HG03175 (cell line): ENCODE data around the gene EMID1.
"Not testable (repeated sequence)": the region's sequence is repeated elsewhere in the genome, so short reads cannot be mapped to it uniquely, and the experiment has no call there.

Experiments used
- ATAC-seq: cut with Tn5 transposase; IDR thresholded peaks from one replicate; pipeline ENCODE4 v1.9.1; 2021; ENCODE audit warnings: mild to moderate bottlenecking, moderate library complexity; ENCODE audit not compliant: unreplicated experiment

The EMID1 gene

DNA sequence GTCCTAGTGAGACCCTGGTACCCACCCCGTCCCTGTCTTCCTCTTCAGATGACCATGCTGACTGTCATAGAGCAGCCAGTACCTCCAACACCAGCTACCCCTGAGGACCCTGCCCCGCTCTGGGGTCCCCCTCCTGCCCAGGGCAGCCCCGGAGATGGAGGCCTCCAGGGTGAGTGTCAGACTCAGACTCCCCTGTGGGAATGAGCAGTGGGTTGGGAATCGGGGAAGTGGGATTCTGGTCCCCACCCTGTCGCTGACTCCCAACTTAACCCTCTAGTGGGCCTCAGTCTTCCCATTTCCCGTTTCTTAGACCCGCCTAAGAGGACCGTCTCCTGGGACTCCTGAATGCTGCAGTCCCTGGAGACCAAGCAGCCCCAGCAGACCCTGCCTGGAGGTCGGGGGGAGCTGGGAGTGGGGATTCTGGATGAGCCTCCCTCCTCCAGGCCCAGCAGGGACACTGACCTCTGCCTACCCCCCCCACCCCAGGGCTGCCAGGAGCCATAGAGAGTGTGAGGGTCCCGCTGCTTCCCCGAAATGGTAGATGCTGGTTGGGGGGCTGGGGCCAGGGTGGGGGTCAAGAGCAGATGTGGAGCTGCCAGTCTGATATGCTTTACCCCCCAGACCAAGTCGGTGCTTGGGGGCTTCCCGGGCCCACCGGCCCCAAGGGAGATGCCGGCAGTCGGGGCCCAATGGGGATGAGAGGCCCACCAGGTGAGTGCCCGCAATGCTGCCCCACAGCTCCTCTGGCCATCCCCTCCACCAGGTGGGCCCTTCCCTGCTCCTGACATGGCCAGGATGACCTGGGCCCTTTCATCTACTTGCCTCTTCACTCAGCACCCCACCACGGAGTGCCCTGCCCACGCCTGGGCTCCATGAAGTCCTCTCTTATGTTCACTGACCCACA is 25.5 kb downstream of the EMID1 start:
- no peak for ATAC-seq

DNA sequence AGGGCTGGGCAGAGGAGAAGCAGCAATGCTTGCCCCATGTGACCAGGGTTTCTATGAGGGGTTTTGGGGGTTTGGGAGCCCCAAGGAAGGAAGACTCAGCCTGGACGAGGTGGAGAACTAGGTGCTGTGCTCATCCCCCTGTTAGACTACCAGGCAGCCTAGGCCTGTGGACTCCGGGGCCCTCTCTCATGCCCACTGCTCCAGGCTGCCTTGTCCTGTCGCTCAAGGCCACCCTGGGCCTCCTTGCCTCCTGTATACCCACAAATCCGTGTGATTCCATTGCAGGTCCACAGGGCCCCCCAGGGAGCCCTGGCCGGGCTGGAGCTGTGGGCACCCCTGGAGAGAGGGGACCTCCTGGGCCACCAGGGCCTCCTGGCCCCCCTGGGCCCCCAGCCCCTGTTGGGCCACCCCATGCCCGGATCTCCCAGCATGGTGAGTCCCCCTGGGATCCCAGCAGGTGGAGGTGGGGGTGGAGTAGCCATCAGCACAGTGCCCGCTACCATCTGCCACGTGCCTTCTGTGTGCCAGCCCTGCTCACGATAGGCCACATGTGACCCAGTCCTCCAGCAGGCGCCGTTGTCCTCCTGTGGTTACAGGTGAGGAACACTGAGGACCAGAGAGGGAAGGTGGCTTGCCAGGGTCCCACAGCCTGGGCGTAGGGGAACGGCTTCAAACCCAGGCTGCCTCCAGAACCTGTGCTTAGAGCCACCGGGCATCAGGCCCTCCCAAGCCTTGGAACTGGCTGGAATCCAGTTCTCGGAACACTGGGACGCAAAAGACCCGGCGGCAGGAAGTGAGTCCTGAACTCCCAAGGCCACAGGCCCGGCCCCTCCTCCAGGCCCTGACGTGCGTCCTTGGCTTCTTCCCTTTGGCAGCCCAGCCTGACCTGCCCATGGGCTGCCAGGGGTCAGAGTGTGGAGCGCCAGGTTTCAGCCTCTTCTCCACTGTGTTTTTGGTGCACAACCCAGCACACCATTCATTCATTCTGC is 26.6 kb downstream of the EMID1 start:
- no peak for ATAC-seq

DNA sequence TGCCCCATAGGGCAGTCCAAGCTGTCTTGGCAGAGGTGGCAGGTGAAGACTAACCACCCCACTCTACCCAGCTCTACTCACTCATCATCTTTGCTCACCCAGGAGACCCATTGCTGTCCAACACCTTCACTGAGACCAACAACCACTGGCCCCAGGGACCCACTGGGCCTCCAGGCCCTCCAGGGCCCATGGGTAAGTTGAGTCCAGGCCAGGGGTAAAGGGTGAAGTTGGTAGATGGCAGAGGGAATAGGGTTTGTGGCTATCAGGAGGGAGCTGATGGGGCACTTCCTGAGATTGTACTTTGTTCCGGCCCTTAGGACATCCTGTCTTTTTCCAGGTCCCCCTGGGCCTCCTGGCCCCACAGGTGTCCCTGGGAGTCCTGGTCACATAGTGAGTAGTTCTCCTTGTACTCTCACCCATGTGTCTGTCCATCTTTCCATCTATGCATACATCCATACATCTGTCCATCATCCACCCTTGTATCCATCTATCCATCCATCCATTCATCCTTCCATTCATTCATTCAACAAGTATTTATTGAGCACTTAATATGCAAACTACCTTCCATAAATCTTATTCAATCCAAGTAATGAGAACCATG is 27.7 kb downstream of the EMID1 start:
- ATAC-seq, result no peak

DNA sequence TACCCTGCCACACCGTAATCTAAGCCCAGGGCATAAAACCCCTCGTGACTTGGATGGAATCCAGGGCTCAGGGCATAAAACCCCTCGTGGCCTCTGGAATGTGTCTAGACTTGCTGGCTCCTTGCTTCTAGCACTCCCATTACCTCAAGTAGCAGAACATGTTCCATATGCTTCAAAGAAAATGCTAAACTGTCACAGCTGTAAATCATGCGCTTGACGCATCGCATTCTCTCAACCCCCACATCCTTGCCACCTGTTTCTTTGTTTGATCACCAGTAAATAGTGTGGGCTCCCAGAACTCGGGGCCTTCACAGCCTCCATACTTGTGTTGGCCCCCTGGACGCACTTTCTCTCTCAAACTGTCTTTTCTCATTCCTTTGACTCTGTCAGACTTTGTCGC is 34.8 kb downstream of the EMID1 start:
- not testable (repeated sequence) for ATAC-seq

DNA sequence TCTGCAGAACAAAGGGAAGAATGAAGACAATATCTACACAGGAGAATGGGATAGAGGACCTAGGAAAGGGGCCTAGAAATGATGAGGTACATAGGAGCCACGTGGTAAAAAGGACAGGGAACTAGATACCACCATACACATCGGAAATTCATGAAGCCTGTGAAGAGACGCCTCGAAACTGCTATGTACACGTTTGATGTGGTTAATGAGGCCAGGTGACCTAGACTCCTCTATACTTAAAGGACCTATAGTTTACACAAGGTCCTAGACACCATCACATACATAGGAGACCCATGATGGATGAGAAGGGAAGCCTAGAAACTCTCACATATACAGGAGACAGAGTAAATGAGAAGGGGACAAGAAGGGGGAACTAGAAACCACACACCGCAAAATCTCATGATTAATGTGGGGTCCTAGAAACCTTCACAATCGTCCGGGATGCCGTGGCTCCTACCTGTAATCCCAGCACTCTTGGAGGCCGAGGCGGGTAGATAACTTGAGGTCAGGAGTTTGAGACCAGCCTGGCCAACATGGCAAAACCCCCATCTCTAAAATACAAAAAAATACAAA is 38.3 kb downstream of the EMID1 start:
- ATAC-seq, result no peak

DNA sequence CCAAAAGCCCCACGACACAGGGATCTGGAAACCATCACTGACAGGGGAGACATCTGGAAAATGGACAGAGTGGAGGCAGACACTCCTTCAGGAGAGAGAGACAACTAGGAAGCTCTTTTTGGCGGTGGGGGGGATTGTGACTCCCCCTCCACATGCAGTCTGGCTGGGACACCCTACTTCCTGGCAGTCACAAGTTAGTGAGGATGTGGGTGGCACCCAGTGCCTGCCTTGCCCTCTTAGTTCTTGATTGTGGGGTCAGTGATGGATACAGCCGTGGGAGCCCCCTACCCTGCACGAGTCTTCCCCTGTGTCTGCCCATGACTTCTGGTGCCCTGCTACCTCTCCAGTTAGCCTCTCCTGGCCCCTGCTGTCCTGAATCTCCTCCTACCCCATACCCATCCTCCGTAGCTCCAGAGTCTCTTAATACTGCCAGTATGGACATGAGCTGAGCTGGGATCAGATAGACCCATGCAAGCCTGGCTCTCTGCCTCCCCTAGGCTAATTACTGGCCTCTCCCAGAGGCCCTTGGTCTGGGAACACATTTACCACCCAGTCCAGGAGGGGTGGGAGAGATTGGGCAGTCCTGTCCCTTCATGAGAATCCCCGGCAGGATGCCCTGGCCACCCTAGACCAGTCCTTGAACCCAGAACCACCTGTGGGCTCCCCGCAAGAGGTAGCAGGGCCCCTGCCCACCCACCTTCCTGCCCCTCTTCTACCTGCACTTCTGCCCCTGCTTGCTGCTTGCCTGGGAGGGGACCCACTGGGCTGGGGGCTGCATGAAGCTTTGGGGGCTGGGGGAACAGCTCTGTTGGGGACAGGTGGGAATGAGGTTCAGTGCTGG is 39.3 kb downstream of the EMID1 start:
- no peak for ATAC-seq

DNA sequence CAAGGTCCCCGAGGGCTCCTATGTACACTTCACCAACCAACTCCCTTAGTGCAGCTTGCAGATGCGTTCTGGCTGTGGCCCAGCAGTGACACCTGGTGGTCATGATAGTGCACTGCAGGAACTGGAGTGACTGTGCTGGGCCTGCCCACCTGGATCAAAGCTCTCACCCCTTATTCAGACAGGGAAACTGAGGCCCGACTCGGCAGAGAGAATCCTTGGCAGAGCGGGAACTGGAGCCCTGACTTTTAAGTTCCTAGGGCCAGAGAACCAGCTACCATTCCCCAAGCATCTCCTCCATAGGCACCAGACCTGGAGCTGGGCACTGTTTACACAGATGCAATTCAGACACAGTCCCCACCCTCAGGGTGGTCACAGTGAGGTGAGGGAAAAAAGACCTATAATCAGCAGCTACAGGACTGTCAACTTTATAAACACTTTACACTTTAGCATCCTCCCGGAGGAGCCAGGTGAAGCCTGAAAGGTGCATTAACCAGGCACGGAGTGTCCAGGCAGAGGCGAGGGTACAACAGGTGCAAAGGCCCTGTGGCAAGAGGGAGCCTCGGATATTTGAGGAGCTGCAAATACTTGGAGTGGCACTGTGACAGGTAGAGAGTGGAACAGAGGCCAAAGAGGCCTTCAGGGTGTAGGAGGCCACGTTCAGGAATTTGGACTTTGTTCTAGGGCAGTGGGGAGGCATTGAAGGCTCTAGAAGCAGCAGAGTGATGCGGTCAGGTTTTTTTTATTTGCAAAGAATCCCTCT is 40.1 kb downstream of the EMID1 start:
- ATAC-seq, result no peak

DNA sequence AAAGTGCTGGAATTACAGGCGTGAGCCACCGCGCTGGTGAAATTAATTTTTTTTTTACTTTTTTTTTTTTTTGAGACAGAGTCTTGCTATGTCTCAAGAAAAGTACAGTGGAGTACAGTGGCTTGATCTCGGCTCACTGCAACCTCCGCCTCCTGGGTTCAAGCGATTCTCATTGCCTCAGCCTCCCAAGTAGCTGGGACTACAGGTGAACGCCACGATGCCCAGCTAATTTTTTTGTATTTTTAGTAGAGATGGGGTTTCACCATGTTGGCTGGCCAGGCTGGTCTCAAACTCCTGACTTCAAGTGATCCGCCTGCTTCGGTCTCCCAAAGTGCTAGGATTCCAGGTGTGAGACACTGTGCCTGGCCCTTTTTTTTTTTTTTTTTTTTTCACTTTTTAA is 42.2 kb downstream of the EMID1 start:
- not testable (repeated sequence) for ATAC-seq

DNA sequence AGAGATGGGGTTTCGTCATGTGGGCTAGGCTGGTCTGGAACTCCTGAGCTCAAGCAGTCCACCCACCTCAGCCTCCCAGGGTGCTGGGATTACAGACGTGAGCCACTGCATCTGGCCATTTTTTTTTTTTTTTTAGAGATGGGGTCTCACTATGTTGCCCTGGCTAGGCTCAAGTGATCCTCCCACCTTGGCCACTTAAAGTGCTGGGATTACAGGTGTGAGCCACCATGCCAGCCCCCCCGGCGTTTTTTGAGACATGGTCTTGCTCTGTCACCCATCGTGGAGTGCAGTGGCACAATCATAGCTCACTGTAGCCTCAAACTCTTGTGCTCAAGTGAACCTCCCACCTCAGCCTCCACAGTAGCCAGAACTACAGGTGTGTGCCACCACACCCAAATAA is 45.6 kb downstream of the EMID1 start:
- ATAC-seq, result no peak

DNA sequence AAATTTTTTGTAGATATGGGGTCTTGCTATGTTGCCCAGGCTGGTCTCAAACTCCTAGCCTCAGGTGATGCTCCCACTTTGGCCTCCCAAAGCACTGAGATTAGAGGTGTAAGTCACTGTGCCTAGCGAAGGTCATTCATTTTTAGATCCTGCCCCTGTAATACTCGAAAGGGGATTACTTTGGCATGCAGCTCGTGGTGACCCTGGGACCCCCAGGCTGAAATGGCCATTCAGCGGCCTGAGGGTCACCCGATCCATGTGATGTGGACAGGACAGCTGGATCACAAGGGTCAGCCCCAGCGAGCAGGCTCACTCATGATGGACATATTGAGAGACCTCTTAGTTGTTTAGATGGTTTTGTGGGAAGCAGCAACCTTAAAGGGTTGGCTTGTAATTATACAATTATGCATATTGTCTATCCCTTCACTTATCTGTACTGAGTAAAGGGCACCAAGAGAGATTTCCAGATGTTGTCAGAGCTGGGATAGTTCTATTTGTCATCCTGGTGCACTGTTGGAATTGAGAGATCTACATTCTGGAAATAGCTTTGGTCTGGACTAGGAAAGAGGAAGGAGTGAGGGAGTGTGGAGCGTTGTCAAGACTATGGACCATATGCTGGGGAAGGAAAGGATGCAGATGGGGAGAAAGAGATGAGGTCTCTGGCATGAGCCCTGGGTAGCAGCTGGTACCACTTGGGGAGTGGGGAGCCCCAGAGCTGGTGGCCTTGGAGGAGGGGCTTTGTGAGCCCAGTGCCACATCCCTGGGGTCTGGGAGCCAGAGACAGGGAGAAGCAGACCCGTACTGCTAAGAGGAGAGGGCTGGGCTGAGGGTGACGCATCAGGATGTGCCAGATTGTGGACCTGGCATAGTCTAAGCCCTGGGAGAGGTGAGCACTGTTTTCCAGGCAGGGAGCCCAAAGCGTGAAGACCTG is 46.5 kb downstream of the EMID1 start:
- ATAC-seq, result no peak

DNA sequence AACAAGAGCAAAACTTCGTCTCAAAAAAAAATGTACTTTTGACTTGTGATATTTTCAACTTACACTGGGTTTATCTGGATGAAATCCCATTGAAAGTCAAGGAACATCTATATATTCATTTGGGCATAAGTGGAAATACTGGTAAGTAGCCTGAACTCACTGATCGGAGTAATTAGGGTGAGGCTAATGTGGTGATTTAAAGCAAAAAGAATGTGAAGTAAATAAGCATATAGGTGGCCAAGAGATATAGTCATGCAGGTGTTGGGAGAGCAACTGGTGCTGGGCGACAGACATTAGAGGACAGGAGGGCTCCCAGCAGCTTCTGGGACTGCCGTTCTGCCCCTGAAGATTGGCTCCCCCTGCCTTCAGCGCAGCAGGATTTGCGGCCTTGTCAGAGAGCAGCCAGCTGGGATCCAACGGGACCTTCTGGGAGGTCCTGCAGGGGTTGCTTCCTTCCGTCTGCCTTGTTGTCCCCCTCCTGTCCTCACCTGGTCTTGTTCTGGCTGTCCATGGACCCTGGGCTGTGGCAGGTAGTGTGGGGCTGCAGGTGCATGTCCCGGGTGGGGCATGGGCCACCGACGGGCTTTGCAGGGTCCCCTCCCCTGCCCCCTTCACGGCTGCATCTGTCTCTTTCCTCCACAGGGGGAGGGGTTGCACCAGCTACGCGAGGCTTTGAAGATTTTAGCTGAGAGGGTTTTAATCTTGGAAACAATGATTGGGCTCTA is 48.0 kb downstream of the EMID1 start:
- no peak for ATAC-seq

DNA sequence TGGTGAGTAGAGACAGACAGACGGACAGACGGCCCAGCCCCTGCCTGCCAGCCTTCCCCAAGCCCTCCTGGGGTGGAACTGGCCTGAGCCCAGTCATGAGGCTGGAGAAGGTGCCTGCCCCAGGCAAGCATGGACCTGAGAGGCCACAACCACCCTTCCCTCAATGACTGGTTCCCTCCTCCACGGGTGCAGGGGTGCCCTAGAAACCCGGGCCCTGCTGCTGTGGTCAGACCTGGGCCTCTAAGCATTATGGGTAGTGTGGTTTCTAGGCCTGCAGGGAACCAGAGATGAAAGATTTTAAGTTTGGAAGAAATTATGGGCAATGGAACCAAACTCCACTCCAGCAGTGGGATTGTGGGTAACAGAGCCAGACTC is 48.6 kb downstream of the EMID1 start:
- ATAC-seq, result no peak

DNA sequence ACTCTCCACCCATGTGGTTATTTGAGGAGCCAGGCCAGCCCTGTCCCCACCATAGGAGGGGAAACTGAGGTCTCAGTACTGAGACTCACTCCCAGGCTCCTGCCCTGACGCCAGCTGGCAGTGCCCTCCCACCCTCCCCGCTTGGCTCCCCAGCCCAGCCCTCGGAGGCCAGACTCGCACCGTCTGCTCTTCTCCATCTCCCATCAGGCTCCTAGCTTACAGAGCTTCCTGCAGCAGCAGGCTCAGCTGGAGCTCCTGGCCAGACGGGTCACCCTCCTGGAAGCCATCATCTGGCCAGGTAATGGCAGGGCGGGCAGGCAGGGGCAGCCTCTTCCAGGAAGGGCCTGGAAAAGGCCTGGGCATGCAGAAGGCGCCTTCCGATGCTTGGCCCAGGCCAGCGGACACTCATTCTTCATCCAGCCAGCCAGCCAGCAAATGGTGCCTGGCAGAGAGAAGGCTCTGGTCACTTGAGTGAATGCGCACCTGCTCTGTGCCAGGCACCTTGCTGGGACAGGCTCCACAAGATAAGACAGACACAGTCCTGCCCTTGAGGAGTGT is 49.4 kb downstream of the EMID1 start:
- no peak for ATAC-seq

DNA sequence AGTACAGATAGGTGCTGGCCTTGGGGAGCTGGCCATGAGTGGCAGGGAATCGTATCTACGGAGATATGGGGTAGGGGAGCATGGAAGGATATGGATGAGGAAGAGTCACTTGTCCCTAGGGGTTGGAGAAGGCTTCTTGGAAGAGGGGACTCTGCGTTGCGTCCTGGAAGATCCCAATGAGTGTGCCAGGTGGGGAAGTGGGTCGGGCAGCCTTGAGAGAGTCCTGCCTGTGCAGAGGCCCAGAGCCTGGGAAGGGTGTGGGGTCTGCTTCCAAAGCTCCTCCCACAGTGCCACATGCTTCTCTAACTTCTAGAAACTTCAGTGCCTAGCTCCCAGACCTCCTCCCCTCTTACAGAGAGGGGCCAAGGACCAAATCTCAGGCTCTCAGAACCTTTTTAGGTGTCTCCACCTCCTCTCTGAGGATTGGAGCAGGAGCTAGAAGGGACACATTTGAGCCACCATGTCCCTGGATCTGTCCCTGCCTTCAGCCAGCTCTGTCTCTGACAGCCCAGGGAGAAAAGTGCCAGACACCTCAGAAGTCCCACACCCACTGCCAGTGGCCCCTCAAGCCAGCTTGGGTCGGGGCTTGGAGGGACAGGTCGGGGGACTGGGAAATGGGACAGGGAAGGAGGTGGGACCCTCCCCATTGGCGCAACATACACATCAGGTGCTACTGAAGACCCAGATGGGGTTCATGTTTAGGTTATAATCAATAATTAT is 51.1 kb downstream of the EMID1 start:
- ATAC-seq, result no peak

DNA sequence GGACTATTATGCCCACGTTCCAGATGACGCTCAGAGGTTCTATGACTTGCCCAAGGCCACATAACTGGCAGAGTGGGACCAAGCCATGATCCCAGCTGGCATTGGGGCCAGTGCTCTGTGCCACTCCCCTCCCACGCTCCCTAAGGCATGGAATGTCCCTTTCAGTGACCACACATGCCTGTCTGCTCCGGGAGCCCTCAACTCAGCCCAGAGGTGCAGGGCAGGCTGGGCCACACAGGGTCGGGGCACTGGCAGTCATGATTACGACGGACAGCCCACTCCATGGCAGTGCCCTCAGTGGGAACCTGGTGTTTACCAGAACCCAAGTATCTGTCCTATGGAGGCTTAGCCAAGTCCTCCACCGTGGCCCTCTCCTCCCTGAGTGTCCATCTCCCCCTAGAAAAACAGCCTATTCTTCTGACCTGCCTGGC is 52.1 kb downstream of the EMID1 start:
- no peak for ATAC-seq

DNA sequence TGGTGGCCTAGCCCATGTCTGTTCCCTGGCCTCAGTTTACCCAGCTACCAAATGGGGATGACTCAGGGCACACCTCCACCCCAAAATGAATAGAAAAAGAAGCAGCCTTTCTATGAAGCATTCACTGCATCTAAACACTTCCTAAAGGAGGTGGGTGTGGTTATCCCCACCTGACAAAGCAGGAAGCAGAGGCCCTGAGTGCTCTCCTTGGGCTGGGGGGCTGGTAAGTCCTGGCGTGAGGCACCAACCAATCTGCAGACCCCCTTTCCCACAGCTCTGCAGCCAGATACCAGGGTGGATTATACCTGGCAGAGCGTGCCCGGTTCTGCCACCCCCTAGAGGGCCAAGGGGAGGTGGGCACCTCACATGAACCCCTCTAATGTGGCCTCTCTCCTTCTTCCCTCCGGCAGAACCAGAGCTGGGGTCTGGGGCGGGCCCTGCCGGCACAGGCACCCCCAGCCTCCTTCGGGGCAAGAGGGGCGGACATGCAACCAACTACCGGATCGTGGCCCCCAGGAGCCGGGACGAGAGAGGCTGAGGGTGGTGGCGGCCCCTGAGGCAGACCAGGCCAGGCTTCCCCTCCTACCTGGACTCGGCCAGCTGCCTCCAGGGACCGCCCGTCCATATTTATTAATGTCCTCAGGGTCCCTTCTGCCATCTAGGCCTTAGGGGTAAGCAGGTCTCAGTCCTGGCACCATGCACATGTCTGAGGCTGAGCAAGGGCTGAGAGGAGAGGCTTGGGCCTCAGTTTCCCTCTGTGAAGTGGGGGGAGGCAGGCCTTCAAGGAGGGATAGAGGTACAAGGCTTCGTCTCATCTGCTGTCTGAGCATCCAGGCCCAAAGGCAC is 52.9 kb downstream of the EMID1 start:
- ATAC-seq, result no peak
